Measurements from ENCODE around the gene TMEM59L. TPM values are rescaled to one million over a fixed set of nuclear protein-coding genes. Genes with fewer than 3 reads are reported as not detected.
A peak's percentile ranks its signal among the peaks of the same experiment; 100 is the strongest.

The TMEM59L gene
- total RNA-seq, 4 donors from 2014 or later, result 3.1 to 12.6 (median 4.2) TPM; not detected in 1

DNA sequence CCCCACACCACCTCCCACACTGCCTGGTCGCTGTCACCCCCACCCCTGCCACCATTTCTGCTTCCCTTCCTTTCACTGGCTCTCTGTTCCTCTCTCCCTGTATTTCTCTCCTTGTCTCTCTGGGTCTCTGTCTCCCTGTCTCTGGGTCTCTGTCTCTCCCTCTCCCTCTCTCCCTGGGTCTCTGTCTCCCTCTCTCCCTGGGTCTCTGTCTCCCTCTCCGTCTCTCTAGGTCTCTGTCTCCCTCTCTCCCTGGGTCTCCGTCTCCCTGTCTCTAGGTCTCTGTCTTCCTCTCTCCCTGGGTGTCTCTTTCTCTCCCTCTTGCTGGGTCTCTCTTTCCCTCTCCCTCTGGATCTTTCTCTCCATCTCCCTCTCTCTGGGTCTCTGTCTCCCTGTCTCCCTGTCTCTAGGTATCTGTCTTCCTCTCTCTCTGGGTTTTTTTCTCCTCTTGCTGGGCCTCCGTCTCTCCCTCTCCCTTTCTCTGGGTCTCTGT is 45.7 kb downstream of the TMEM59L start:
- Histone ChIP-seq H3K27me3 (no peaks in the 10 kb centered on the region), H3K27ac (peak overlapping the region; percentile 74 to 94 (median 86)), H3K36me3 (no peaks in the 10 kb centered on the region), H3K4me1 (peaks cover 0 to 76% (median 56%) of the 10 kb centered on the region in 4 donors), H3K9me3 (no peaks in the 10 kb centered on the region), H3K4me3 (no peak overlapping the region)
- DNase-seq (ENCODE audit: low spot score in 2 of 2), result no peak
- WGBS, 2 donors, result 80 to 89% methylated on average over 4 of the region's 4 CpGs
- TF ChIP-seq EP300 (IDR thresholded peaks at IDR 0.05) (no peak), CTCF (IDR thresholded peaks at IDR 0.05) (no peak), POLR2A (IDR thresholded peaks at IDR 0.05) (no peak)

DNA sequence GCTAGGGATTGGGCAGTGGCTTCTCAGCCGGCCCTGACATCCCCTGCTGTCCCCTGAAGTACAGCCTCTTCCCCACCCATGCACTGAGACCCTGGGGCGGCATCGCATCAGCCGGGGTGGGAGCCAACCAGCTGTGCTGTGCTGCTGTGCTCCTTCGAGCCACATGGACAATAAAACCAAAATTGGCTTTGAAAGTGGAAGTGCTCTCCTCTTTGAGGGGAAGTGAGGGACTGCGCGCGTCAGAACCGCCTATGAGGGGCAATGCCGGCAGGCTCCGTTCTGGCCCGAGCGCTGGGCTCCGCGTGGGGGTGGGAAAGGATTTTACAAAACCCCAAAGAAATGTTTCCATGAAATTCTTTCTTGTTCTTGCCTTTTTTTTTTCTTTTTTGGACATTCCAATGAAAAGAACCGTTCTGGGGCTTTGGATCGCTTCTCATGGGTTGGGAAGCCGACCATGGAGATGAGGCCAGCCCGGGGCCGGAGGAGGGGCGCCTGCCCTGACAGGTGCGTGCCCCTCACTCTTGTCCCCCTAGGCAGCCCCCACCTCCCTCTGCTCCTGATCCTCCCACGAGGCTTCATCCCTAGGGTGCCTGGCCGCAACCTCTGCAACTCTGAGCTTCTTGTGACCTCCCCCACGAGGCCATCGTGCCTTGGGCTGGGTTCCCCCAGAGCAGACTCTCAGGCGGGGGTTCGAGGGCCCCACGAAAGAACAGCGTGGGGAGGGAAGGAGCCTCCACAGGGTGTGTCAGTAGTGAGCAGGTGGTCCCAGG is 46.8 kb downstream of the TMEM59L start:
- peaks cover 0 to 7% (median 0%) of the 10 kb centered on the region in 3 donors for H3K36me3 ChIP-seq
- peaks cover 0 to 86% (median 63%) of the 10 kb centered on the region in 4 donors for H3K4me1 ChIP-seq
- no peaks in the 10 kb centered on the region for H3K27me3 ChIP-seq
- DNase-seq (ENCODE audit: low spot score in 2 of 2), result peak in 1 of 2 donors; percentile 34
- H3K27ac ChIP-seq, result peak overlapping the region; percentile 74 to 94 (median 86)
- WGBS, 2 donors, result 22 to 30% methylated on average over 27 to 30 of the region's 30 CpGs
- H3K9me3 ChIP-seq, result no peaks in the 10 kb centered on the region
- peak in 1 of 2 donors; percentile 73 for TF ChIP-seq EP300 (IDR thresholded peaks at IDR 0.05)
- peak in 1 of 5 experiments; percentile 32 for TF ChIP-seq CTCF (IDR thresholded peaks at IDR 0.05)
- TF ChIP-seq POLR2A (IDR thresholded peaks at IDR 0.05), result no peak
- peak overlapping the region in 2 of 4 donors; percentile 0 to 2 for H3K4me3 ChIP-seq

- Histone ChIP-seq H3K27me3 (no peaks in the 10 kb centered on the region), H3K9me3 (no peaks in the 10 kb centered on the region), H3K36me3 (peaks cover 0 to 14% (median 0%) of the 10 kb centered on the region in 3 donors), H3K27ac (peak overlapping the region; percentile 74 to 94 (median 86)), H3K4me3 (peak overlapping the region in 2 of 4 donors; percentile 2 to 18), H3K4me1 (peaks cover 0 to 86% (median 64%) of the 10 kb centered on the region in 4 donors)
- 42 to 71% methylated on average over 10 to 30 of the region's 37 CpGs for WGBS, 2 donors
- TF ChIP-seq CTCF (IDR thresholded peaks at IDR 0.05) (no peak), EP300 (IDR thresholded peaks at IDR 0.05) (peak; percentile 31 to 83), POLR2A (IDR thresholded peaks at IDR 0.05) (no peak)
- peak; percentile 49 to 58 for DNase-seq (ENCODE audit: low spot score in 2 of 2)
Measured at GRCh38 chr19:18660051-18660910, 47.6 kb downstream of the TMEM59L start.

DNA sequence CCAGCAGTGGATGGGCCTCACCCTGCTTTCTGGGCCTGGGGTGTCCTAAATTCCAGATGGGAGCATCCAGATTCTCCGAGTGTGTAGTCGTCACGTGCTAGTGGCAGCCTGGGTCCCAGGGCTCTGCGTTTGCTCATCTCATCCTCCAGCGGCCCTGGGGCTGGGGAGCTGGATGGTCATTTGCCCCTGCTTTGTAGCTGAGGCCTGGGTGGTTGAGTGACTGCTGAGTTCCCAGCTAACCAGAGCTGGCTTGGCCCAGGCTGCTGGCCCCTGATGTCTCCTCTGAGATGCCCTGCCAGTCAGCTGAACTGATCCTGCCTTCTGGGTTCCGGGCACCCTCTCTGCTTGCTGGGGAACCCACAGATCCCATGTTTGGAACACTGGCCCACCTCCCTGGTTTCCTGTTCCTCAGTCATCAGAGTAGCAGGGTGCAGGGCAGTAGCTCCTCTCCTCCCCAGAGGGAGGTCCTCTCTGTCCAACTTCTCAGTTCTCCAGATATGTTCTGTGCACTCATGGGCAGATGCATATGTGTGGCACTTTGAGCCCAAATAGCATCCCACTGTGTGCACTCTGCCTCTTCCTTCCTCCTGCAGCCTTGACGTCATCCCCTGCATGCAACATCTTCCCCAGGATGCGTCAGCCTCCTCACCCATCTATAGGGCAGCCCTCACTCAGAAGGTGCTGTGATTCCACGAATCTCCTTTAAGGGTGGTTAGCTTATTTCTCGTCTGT is 48.4 kb downstream of the TMEM59L start:
- DNase-seq (ENCODE audit: low spot score in 2 of 2), result no peak
- Histone ChIP-seq H3K4me1 (peaks cover 0 to 81% (median 63%) of the 10 kb centered on the region in 4 donors), H3K27ac (peak overlapping the region; percentile 74 to 94 (median 86)), H3K27me3 (no peaks in the 10 kb centered on the region), H3K4me3 (peak overlapping the region in 1 of 4 donors; percentile 2), H3K9me3 (no peaks in the 10 kb centered on the region), H3K36me3 (peaks cover 0 to 22% (median 0%) of the 10 kb centered on the region in 3 donors)
- no peak for TF ChIP-seq CTCF (IDR thresholded peaks at IDR 0.05)
- no peak for TF ChIP-seq EP300 (IDR thresholded peaks at IDR 0.05)
- no peak for TF ChIP-seq POLR2A (IDR thresholded peaks at IDR 0.05)
- 79 to 84% methylated on average over 7 to 10 of the region's 10 CpGs for WGBS, 2 donors

All from tibial nerve (tissue), 4 donors.